Naive B cell (primary cell): Measurements from ENCODE around the gene ERICH3. TPM values are rescaled to one million over a fixed set of nuclear protein-coding genes. Genes with fewer than 3 reads are reported as not detected.

ENCODE experiments used
- ATAC-seq, 2 donors: fragments of 150-1000 bp; cut with Tn5 transposase; 2 replicates each; pipeline ENCODE4 v1.10.0; 2021; ENCODE audit warnings: low read depth in 2 of 2, mild to moderate bottlenecking in 2 of 2, moderate library complexity in 2 of 2
- DNase-seq: peaks from one replicate; pipeline ENCODE4 v3.0.0; 2022
- H3K27ac Mint-ChIP-seq, 6 donors: one replicate each; pipeline ENCODE4 v1.8.0; 2020 to 2022; ENCODE audit warnings: mild to moderate bottlenecking in 6 of 6, mixed read lengths in 6 of 6, moderate library complexity in 5 of 6, inconsistent platforms in 2 of 6
- H3K27me3 Mint-ChIP-seq, 3 donors: one replicate each; pipeline ENCODE4 v1.8.0; 2021 to 2022; ENCODE audit warnings: mixed read lengths in 3 of 3, mild to moderate bottlenecking in 1 of 3
- H3K36me3 Mint-ChIP-seq, 2 donors: one replicate each; pipeline ENCODE4 v1.8.0; 2020 to 2022; ENCODE audit warnings: mixed read lengths in 2 of 2, inconsistent platforms in 1 of 2, mild to moderate bottlenecking in 1 of 2
- H3K4me1 Mint-ChIP-seq, 3 donors: one replicate each; pipeline ENCODE4 v1.8.0; 2020 to 2022; ENCODE audit warnings: mixed read lengths in 3 of 3, inconsistent platforms in 1 of 3, mild to moderate bottlenecking in 1 of 3, moderate library complexity in 1 of 3
- H3K4me3 Mint-ChIP-seq, 8 donors: one replicate each; pipeline ENCODE4 v1.8.0; 2020 to 2022; ENCODE audit warnings: mild to moderate bottlenecking in 8 of 8, mixed read lengths in 8 of 8, moderate library complexity in 8 of 8, inconsistent platforms in 2 of 8
- H3K9me3 Mint-ChIP-seq, 7 donors: one replicate each; pipeline ENCODE4 v1.8.0; 2020 to 2022; ENCODE audit warnings: mixed read lengths in 7 of 7, mild to moderate bottlenecking in 5 of 7, inconsistent platforms in 2 of 7, moderate library complexity in 1 of 7
- polyA plus RNA-seq, 6 donors: library from polyadenylated mRNA; unstranded; fragments of 300-500 nt; fragmentation: Illumina TruSeq; gene quantifications; one replicate each; pipeline ENCODE4 v1.2.3, GENCODE V29; 2021; ENCODE audit warnings: low read depth in 6 of 6

The ERICH3 gene
- polyA plus RNA-seq, 6 donors from 2014 or later, result not detected

DNA sequence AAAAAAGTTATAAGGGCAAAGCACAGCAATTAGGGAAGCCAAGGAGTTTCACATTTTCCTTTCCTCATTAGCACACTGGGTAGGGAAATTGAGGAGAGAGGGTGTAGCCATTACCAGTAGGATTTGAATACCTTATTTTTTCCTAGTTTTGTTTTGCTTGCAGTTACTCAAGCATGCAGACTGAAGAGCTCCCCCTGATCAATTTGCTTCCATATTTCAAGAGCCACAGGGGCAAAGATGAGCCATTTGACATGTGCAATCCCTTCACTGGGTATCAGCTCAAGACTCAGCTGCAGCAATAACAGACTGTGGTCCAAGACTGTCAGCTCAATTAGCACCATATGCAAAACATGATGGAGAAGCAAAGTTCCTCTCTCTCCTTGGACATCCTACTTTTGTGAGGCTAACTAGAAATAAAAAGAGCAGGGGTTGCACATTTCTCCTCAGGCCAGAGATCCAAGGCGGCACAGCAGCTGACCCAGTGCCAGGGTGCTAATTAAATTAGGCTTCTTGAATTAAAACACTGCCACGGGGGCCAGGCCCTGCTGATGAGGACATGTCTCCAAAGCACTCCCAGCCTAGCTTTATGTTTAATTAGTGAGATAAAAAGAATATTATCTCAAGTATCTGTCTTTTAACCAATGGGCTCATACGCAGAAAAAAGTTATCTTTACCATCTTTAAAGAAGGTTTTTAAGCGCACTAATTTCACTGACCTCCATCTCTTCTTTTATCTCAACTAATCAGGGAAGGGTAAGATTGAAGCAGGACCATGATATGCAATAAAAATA, 124.4 kb downstream of the ERICH3 start:
- ATAC-seq, result no peak
- Mint-ChIP-seq H3K27me3 (peaks cover 0 to 16% (median 5%) of the 10 kb centered on the region in 3 donors), H3K4me1 (no peaks in the 10 kb centered on the region), H3K36me3 (no peaks in the 10 kb centered on the region), H3K27ac (no peak overlapping the region), H3K9me3 (peaks cover 0 to 3% (median 0%) of the 10 kb centered on the region in 7 donors), H3K4me3 (no peak overlapping the region)
- no peak for DNase-seq

DNA sequence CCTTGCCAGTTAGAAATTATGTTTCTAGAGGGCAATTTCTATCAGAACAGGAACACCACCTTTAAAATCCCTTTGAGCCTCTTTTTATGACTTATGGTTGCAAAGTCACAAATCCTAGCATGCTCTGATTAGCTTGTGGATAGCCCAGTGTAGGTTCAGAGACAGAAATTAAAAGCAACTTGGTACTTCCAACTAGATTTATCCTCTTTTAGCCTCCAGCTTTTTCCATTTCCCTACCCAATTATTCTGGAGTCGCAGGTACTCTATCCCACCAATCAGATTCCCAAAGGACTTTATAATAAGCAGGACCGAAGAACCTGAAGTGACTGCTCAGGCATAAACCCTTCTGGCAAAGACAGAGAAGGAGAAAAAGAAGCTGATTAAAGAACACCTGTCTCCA, 127.8 kb downstream of the ERICH3 start:
- H3K36me3 Mint-ChIP-seq, result no peaks in the 10 kb centered on the region
- ATAC-seq, result no peak
- H3K9me3 Mint-ChIP-seq, result peaks cover 0 to 3% (median 0%) of the 10 kb centered on the region in 7 donors

DNA sequence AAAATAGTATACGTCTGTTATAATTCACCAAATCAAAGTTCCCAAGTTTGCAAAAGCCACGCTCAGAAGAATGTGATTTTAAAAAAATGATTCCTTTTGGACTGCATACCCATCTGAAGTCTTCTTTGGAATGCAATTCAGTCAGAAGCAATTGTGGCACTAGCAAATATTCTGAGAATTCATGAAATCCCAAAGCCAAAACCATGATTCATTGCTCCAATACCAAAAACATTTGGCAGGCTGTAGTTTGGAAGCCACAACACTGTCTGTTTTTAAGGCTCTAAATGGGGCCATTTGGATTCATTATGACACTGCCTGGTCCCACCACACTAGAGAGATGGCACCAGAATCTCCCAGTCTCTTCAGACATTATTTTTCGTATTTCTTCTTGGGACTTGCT, 139.4 kb downstream of the ERICH3 start:
- no peak for ATAC-seq
- no peak overlapping the region for H3K4me3 Mint-ChIP-seq
- no peak for DNase-seq
- no peak overlapping the region for H3K27ac Mint-ChIP-seq
- no peaks in the 10 kb centered on the region for H3K36me3 Mint-ChIP-seq
- H3K9me3 Mint-ChIP-seq, result peaks cover 0 to 5% (median 0%) of the 10 kb centered on the region in 7 donors
- H3K27me3 Mint-ChIP-seq, result no peaks in the 10 kb centered on the region
- H3K4me1 Mint-ChIP-seq, result no peaks in the 10 kb centered on the region

More for the DNA sequence above, 127.8 kb downstream of the ERICH3 start:
- no peak for DNase-seq
- H3K27me3 Mint-ChIP-seq, result peaks cover 0 to 13% (median 0%) of the 10 kb centered on the region in 3 donors
- H3K27ac Mint-ChIP-seq, result no peak overlapping the region
- no peaks in the 10 kb centered on the region for H3K4me1 Mint-ChIP-seq
- no peak overlapping the region for H3K4me3 Mint-ChIP-seq

- peaks cover 0 to 17% (median 7%) of the 10 kb centered on the region in 3 donors for H3K27me3 Mint-ChIP-seq
- H3K27ac Mint-ChIP-seq, result no peak overlapping the region
- H3K4me1 Mint-ChIP-seq, result no peaks in the 10 kb centered on the region
- H3K36me3 Mint-ChIP-seq, result no peaks in the 10 kb centered on the region
- H3K4me3 Mint-ChIP-seq, result no peak overlapping the region
- DNase-seq (no peak), ATAC-seq (no peak)
- peaks cover 0 to 2% (median 0%) of the 10 kb centered on the region in 7 donors for H3K9me3 Mint-ChIP-seq
These were observed 141.8 kb downstream of the ERICH3 start for GRCh38 chr1:74531796-74532195.

DNA sequence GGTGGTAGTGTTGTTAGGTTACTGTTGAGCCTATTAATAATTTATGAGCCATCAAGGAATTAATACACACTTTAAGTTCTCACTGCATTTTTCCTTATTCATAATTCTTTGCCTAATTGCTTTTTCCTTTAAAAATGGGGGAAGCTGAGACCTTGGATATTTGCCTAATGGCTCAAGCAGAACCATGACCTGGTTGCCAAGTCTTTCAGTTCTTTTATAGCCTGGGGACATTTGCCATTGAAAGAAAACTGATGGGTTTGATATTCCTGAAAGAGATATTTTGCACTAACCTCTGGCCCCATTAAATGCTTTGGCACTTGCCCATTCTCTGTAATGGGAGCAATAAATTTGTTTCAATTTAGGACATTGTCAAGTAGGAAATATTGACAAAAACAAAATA, 142.7 kb downstream of the ERICH3 start:
- DNase-seq (no peak), ATAC-seq (no peak)
- Mint-ChIP-seq H3K9me3 (peaks cover 0 to 2% (median 0%) of the 10 kb centered on the region in 7 donors), H3K27me3 (peaks cover 0 to 17% (median 7%) of the 10 kb centered on the region in 3 donors), H3K4me3 (no peak overlapping the region), H3K27ac (no peak overlapping the region), H3K36me3 (no peaks in the 10 kb centered on the region), H3K4me1 (no peaks in the 10 kb centered on the region)

GRCh38 chr1:74528123-74528522, 145.5 kb downstream of the ERICH3 start:
- H3K9me3 Mint-ChIP-seq, result no peaks in the 10 kb centered on the region
- ATAC-seq (no peak), DNase-seq (no peak)
- H3K4me3 Mint-ChIP-seq, result no peak overlapping the region
- H3K4me1 Mint-ChIP-seq, result no peaks in the 10 kb centered on the region
- H3K27ac Mint-ChIP-seq, result no peak overlapping the region
- H3K36me3 Mint-ChIP-seq, result no peaks in the 10 kb centered on the region
- peaks cover 0 to 25% (median 7%) of the 10 kb centered on the region in 3 donors for H3K27me3 Mint-ChIP-seq

DNA sequence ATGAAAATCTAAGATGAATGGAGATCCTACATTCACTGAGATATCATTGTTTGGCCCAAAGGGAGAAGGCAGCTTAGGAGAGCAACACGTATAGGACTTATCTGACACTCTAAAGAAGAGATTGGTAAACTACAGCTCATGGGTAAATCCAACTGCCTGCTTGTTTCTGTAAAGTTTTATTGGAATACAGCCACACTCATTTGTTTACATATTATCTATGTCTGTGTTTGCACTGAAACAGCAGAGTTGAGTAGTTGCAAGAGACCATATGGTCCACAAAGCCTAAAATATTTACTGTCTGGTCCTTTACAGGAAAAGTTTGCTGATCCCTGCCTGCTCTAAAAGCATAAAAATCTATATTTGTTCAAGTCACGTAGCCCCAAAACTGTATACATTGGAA, 146.9 kb downstream of the ERICH3 start:
- Mint-ChIP-seq H3K4me1 (no peaks in the 10 kb centered on the region), H3K27ac (no peak overlapping the region), H3K9me3 (no peaks in the 10 kb centered on the region), H3K36me3 (no peaks in the 10 kb centered on the region), H3K27me3 (peaks cover 0 to 25% (median 7%) of the 10 kb centered on the region in 3 donors), H3K4me3 (no peak overlapping the region)
- no peak for ATAC-seq
- no peak for DNase-seq

- Mint-ChIP-seq H3K4me3 (no peak overlapping the region), H3K27me3 (peaks cover 0 to 25% (median 7%) of the 10 kb centered on the region in 3 donors), H3K4me1 (no peaks in the 10 kb centered on the region), H3K9me3 (no peaks in the 10 kb centered on the region), H3K27ac (no peak overlapping the region), H3K36me3 (no peaks in the 10 kb centered on the region)
- no peak for ATAC-seq
- DNase-seq, result no peak
These were observed 149.6 kb downstream of the ERICH3 start for GRCh38 chr1:74523873-74524480.

- Mint-ChIP-seq H3K36me3 (no peaks in the 10 kb centered on the region), H3K4me3 (no peak overlapping the region), H3K27me3 (peaks cover 2 to 10% (median 6%) of the 10 kb centered on the region in 3 donors), H3K9me3 (no peaks in the 10 kb centered on the region), H3K4me1 (no peaks in the 10 kb centered on the region), H3K27ac (no peak overlapping the region)
- DNase-seq (no peak), ATAC-seq (no peak)
These were observed 151.4 kb downstream of the ERICH3 start for GRCh38 chr1:74522148-74522547.

Other genes with a start within 250 kb of the ERICH3 start
- gene LRRC53, start 161.2 kb downstream of the ERICH3 start, polyA plus RNA-seq, result not detected
- 10 to 100 TPM; 23.5 to 49.4 (median 42.5) TPM for gene CRYZ, start 59.3 kb upstream of the ERICH3 start, polyA plus RNA-seq
- gene TYW3, start 59.4 kb upstream of the ERICH3 start, polyA plus RNA-seq, result 10 to 100 TPM in 1 of 6 donors, 1 to 10 TPM in 5; 4.9 to 12.5 (median 8.7) TPM